Type B pancreatic cell (in vitro differentiated cells): ENCODE measurements around the gene QPCTL. TPM values are rescaled to one million over a fixed set of nuclear protein-coding genes. Genes with fewer than 3 reads are reported as not detected.

Source experiments
- DNase-seq: peaks from one replicate; pipeline ENCODE4 v3.0.0; 2021; ENCODE audit warnings: mixed read lengths; ENCODE audit not compliant: unreplicated experiment; ENCODE audit errors: extremely low spot score
- H3K27ac Mint-ChIP-seq: 2 replicates; pipeline ENCODE4 v1.8.0; 2021; ENCODE audit warnings: mild to moderate bottlenecking, mixed read lengths
- H3K27me3 Mint-ChIP-seq: 2 replicates; pipeline ENCODE4 v1.8.0; 2021; ENCODE audit warnings: mixed read lengths
- H3K36me3 Mint-ChIP-seq: 2 replicates; pipeline ENCODE4 v1.8.0; 2021; ENCODE audit warnings: mixed read lengths
- H3K4me1 Mint-ChIP-seq: one replicate; pipeline ENCODE4 v1.8.0; 2021; ENCODE audit warnings: mixed read lengths; ENCODE audit not compliant: unreplicated experiment
- H3K4me3 Mint-ChIP-seq: 2 replicates; pipeline ENCODE4 v1.8.0; 2021; ENCODE audit warnings: mild to moderate bottlenecking, mixed read lengths
- H3K9me3 Mint-ChIP-seq: 2 replicates; pipeline ENCODE4 v1.8.0; 2021; ENCODE audit warnings: mixed read lengths
- total RNA-seq: library from RNA; stranded (reverse); gene quantifications from 2 replicates; pipeline ENCODE4 v1.2.1, GENCODE V29; 2021; ENCODE audit warnings: low replicate concordance
- TF ChIP-seq, protein P1 (sequence below): fragments of 200-600 bp; sonication (generic); conservative IDR thresholded peaks from 2 replicates; pipeline ENCODE4 v1.5.0; 2021; ENCODE audit warnings: antibody characterized with exemption, mild to moderate bottlenecking

QPCTL gene
- total RNA-seq, 1 donor from 2014 or later: 9.4 TPM

DNA sequence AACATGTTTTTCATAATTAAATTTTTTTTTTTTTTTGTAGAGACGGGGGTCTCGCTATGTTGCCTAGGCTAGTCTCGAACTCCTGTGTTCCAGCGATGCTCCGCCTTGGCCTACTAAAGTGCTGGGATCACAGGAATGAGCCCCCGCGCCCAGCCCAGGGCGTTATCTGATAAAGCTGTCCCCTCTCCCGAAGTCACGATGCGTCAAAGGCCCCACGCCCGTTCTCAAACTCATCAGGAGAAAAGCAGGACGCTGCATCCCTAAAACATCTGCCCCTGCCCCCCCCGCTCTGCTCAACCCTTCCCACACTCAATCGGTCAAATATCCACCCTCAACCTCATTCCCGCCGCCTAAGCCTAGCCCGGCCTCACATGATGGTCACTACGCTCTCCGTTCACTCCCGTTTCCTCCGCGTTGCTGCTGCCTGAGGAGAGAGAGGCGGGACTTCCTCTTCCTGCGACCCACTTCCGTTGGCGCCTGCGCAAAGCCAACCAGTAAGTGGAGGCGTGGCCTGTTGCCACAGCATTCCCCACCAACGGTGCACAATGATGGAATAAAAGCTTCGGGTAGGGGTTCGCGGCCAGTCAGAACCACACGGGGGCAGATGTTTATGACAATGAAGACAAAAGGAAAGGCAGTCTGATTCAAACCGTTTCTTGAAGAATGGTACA is 815 bp upstream of the QPCTL start, which contains the start of gene SNRPD2:
SNRPD2 (minus strand) TSS at position 438 of the 671 bp plus-strand sequence; CDS start at position 373, 65 bp downstream.
- Mint-ChIP-seq H3K27ac (peak within 1 kb of the TSS; percentile 98), H3K36me3 (peaks cover 4% of the 10 kb centered on the region), H3K4me3 (peak within 1 kb of the TSS; percentile 98), H3K4me1 (peaks cover 12% of the 10 kb centered on the region), H3K9me3 (no peaks in the 10 kb centered on the region), H3K27me3 (no peaks in the 10 kb centered on the region)
- TF ChIP-seq, protein P1, sequence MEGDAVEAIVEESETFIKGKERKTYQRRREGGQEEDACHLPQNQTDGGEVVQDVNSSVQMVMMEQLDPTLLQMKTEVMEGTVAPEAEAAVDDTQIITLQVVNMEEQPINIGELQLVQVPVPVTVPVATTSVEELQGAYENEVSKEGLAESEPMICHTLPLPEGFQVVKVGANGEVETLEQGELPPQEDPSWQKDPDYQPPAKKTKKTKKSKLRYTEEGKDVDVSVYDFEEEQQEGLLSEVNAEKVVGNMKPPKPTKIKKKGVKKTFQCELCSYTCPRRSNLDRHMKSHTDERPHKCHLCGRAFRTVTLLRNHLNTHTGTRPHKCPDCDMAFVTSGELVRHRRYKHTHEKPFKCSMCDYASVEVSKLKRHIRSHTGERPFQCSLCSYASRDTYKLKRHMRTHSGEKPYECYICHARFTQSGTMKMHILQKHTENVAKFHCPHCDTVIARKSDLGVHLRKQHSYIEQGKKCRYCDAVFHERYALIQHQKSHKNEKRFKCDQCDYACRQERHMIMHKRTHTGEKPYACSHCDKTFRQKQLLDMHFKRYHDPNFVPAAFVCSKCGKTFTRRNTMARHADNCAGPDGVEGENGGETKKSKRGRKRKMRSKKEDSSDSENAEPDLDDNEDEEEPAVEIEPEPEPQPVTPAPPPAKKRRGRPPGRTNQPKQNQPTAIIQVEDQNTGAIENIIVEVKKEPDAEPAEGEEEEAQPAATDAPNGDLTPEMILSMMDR: peak; percentile 45
- DNase-seq: peak; percentile 94

DNA sequence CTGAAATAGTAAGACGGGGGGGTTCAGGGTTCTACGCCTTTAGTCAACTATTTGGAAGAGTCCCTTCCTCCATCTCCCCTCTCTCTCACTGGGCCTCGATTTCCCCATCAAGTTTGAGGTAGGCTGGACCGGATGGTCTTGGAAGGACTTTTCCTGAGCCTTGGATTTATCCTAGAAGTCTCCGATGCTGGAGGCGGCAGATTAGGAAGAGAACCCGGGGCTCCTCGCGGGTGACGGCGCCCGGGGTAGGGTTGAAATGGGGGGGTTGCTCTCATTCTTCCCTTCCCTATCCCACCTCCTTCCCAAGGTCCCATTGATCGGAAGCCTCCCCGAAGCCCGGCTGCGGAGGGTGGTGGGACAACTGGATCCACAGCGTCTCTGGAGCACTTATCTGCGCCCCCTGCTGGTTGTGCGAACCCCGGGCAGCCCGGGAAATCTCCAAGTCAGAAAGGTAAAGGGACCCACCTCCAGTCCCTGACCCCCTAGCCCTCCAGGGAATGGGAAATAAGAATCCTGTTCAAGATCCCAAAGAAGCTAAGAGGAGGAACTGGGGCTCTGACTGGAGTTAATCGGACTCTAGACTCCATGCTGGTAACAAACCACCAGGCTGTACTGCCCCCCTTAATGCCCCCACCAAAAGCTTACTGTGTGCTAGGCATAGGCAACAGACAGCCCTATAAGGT is 781 bp downstream of the QPCTL start:
- peaks cover 8% of the 10 kb centered on the region for H3K36me3 Mint-ChIP-seq
- peak overlapping the region; percentile 98 for H3K27ac Mint-ChIP-seq
- H3K9me3 Mint-ChIP-seq: no peaks in the 10 kb centered on the region
- H3K4me3 Mint-ChIP-seq: peak overlapping the region; percentile 98
- DNase-seq: peak; percentile 87
- H3K27me3 Mint-ChIP-seq: no peaks in the 10 kb centered on the region
- peaks cover 12% of the 10 kb centered on the region for H3K4me1 Mint-ChIP-seq
- TF ChIP-seq, protein P1: peak; percentile 94

DNA sequence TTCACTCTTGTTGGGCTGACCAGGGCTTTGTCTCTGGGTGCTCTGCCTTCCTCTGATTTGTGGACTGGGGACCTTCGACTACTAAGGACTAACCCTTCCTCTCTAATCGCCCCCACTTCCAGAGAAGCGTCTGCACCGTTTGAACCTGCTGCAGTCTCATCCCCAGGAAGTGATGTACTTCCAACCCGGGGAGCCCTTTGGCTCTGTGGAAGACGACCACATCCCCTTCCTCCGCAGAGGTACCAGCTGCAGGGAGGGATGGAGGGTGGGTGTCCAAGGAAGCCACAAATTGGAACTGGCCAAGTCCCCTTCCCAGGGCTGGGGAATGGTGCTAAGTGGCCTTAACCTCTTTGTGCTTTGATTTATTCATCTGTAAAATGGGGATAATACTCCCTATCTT is 9.2 kb downstream of the QPCTL start:
- Mint-ChIP-seq H3K4me1 (no peaks in the 10 kb centered on the region), H3K27ac (no peak overlapping the region), H3K4me3 (no peak overlapping the region), H3K27me3 (no peaks in the 10 kb centered on the region), H3K9me3 (no peaks in the 10 kb centered on the region), H3K36me3 (peaks cover 8% of the 10 kb centered on the region)
- TF ChIP-seq, protein P1: no peak
- DNase-seq: no peak

DNA sequence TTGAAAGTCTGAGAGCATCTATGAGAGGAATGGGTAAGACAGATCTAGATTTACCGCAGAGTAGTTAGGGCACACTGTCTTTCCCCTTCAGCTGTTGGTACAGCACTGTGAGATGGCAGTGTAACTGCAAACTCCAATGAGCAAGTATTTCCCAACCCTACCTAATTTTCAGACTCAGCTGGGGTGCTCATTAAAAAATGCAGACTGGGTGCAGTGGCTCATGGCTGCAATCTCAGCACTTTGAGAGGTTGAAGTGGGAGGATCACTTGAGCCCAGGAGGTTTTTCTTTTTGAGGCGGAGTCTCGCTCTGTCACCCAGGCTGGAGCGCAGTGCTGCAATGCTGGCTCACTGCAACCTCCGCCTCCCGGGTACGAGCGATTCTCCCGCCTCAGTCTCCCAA is 12.6 kb downstream of the QPCTL start:
- H3K4me3 Mint-ChIP-seq: no peak overlapping the region
- no peak overlapping the region for H3K27ac Mint-ChIP-seq
- H3K9me3 Mint-ChIP-seq: no peaks in the 10 kb centered on the region
- H3K4me1 Mint-ChIP-seq: no peaks in the 10 kb centered on the region
- no peaks in the 10 kb centered on the region for H3K27me3 Mint-ChIP-seq
- H3K36me3 Mint-ChIP-seq: peaks cover 3% of the 10 kb centered on the region
- TF ChIP-seq, protein P1: no peak
- no peak for DNase-seq

DNA sequence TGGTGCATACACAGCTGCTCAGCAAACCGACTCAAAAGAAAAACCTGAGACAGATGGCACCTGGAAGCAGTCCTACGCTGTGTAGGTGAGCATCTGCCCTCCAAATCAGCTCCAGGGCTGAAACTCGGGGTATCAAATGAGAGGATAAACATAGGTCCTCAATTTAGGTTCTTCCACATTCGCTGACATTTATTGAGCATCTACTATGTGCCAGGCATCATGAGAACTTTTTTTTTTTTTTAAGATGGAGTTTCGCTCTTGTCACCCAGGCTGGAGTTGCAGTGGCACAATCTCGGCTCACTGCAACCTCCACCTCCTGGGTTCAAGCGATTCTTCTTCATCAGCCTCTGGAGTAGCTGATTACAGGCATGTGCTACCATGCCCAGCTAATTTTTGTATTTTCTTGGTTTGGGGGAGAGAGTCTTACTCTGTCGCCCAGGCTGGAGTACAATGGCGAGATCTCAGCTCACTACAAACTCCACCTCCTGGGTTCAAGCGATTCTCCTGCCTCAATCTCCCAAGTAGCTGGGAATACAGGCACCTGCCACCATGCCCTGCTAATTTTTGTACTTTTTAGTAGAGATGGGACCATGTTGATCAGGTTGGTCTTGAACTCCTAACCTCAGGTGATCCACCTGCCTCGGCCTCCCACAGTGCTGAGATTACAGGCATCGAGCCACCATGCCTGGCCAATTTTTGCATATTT is 13.4 kb downstream of the QPCTL start:
- Mint-ChIP-seq H3K4me1 (peaks cover 5% of the 10 kb centered on the region), H3K9me3 (no peaks in the 10 kb centered on the region), H3K27ac (no peak overlapping the region), H3K36me3 (peaks cover 8% of the 10 kb centered on the region), H3K4me3 (no peak overlapping the region), H3K27me3 (no peaks in the 10 kb centered on the region)
- DNase-seq: no peak
- TF ChIP-seq, protein P1: no peak
